ENCODE results near the gene TENM4.

Gene TENM4

GRCh38 chr11:78921509-78921908, 519.3 kb downstream of the TENM4 start:
- Histone ChIP-seq H3K27me3 (replicated peaks) (no peaks in the 10 kb centered on the region), H3K27ac (no peak overlapping the region), H3K4me3 (ENCODE audit: low read depth, low read length) (no peak overlapping the region), H3K36me3 (replicated peaks) (no peaks in the 10 kb centered on the region)
- in situ Hi-C loops (cut with HindIII; ENCODE audit: low pct_ligation_motif_present, low sequenced_read_pairs): no loop called here
- no peak for DNase-seq
- TF ChIP-seq, protein P1, sequence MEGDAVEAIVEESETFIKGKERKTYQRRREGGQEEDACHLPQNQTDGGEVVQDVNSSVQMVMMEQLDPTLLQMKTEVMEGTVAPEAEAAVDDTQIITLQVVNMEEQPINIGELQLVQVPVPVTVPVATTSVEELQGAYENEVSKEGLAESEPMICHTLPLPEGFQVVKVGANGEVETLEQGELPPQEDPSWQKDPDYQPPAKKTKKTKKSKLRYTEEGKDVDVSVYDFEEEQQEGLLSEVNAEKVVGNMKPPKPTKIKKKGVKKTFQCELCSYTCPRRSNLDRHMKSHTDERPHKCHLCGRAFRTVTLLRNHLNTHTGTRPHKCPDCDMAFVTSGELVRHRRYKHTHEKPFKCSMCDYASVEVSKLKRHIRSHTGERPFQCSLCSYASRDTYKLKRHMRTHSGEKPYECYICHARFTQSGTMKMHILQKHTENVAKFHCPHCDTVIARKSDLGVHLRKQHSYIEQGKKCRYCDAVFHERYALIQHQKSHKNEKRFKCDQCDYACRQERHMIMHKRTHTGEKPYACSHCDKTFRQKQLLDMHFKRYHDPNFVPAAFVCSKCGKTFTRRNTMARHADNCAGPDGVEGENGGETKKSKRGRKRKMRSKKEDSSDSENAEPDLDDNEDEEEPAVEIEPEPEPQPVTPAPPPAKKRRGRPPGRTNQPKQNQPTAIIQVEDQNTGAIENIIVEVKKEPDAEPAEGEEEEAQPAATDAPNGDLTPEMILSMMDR (IDR thresholded peaks at IDR 0.05; ENCODE audit: low read depth, low read length, missing control alignments): no peak

- in situ Hi-C loops (cut with HindIII; ENCODE audit: low pct_ligation_motif_present, low sequenced_read_pairs): no loop called here
- Histone ChIP-seq H3K4me3 (ENCODE audit: low read depth, low read length) (no peak overlapping the region), H3K27me3 (replicated peaks) (no peaks in the 10 kb centered on the region), H3K27ac (no peak overlapping the region), H3K36me3 (replicated peaks) (no peaks in the 10 kb centered on the region)
- DNase-seq: no peak
- TF ChIP-seq, protein P1 (IDR thresholded peaks at IDR 0.05; ENCODE audit: low read depth, low read length, missing control alignments): no peak
These were observed 520.5 kb downstream of the TENM4 start for GRCh38 chr11:78920329-78920728.

DNA sequence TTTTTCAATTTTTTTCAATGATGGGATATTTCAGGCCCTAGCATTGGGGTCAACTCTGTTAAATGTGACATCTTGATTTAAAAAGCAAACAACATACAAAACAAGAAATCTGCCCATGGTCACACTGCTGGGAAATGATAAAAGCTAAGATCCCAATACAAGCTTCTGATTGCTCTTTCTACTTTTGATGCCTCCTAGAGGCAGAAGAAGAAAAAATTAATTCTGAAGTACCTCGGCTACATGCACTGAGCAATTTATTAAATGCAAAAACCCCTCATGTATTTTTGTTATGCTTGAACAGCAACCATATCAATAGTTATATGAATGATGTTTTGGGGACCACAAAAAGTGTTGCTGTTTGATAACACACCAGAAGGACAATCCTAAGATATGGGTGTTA, 524.1 kb downstream of the TENM4 start:
- no peak for DNase-seq
- Histone ChIP-seq H3K27ac (no peak overlapping the region), H3K36me3 (replicated peaks) (no peaks in the 10 kb centered on the region), H3K27me3 (replicated peaks) (no peaks in the 10 kb centered on the region), H3K4me3 (ENCODE audit: low read depth, low read length) (no peak overlapping the region)
- TF ChIP-seq, protein P1 (IDR thresholded peaks at IDR 0.05; ENCODE audit: low read depth, low read length, missing control alignments): no peak
- in situ Hi-C loops (cut with HindIII; ENCODE audit: low pct_ligation_motif_present, low sequenced_read_pairs): no loop called here

- DNase-seq: no peak
- TF ChIP-seq, protein P1 (IDR thresholded peaks at IDR 0.05; ENCODE audit: low read depth, low read length, missing control alignments): no peak
- in situ Hi-C loops (cut with HindIII; ENCODE audit: low pct_ligation_motif_present, low sequenced_read_pairs): no loop called here
These were observed 526.3 kb downstream of the TENM4 start for GRCh38 chr11:78914503-78914902.

GRCh38 chr11:78912778-78913177, 528.1 kb downstream of the TENM4 start:
- Histone ChIP-seq H3K4me3 (ENCODE audit: low read depth, low read length) (no peak overlapping the region), H3K27ac (no peak overlapping the region), H3K36me3 (replicated peaks) (no peaks in the 10 kb centered on the region), H3K27me3 (replicated peaks) (no peaks in the 10 kb centered on the region)
- no peak for DNase-seq
- in situ Hi-C loops (cut with HindIII; ENCODE audit: low pct_ligation_motif_present, low sequenced_read_pairs): no loop called here
- TF ChIP-seq, protein P1 (IDR thresholded peaks at IDR 0.05; ENCODE audit: low read depth, low read length, missing control alignments): no peak

More at GRCh38 chr11:78914503-78914902, 526.3 kb downstream of the TENM4 start:
- H3K27ac ChIP-seq: no peak overlapping the region
- H3K4me3 ChIP-seq (ENCODE audit: low read depth, low read length): no peak overlapping the region
- H3K27me3 ChIP-seq (replicated peaks): no peaks in the 10 kb centered on the region
- no peaks in the 10 kb centered on the region for H3K36me3 ChIP-seq (replicated peaks)

GRCh38 chr11:78910322-78910721, 530.5 kb downstream of the TENM4 start:
- TF ChIP-seq, protein P1 (IDR thresholded peaks at IDR 0.05; ENCODE audit: low read depth, low read length, missing control alignments): no peak
- DNase-seq: no peak
- H3K36me3 ChIP-seq (replicated peaks): no peaks in the 10 kb centered on the region
- no peak overlapping the region for H3K27ac ChIP-seq
- in situ Hi-C loops (cut with HindIII; ENCODE audit: low pct_ligation_motif_present, low sequenced_read_pairs): no loop called here
- no peaks in the 10 kb centered on the region for H3K27me3 ChIP-seq (replicated peaks)
- no peak overlapping the region for H3K4me3 ChIP-seq (ENCODE audit: low read depth, low read length)

All from brain microvascular endothelial cell (primary cell).